GM12878 (cell line): ENCODE measurements around the gene C19orf67. TPM values are rescaled to one million over a fixed set of nuclear protein-coding genes. Genes with fewer than 3 reads are reported as not detected.

Experiments
- ATAC-seq: fragments of 200-7000 bp; cut with Tn5 transposase; 3 replicates; pipeline ENCODE4 v1.9.1; 2020; ENCODE audit warnings: mild to moderate bottlenecking, moderate library complexity
- BruUV-seq: library from RNA; stranded (reverse); fragments of 400-500 nt; replicated peaks from 2 replicates; lab custom pipeline; 2021; lab: Mats Ljungman, UMichigan
- CTCF ChIA-PET: fragments of 300-600 bp; sonication (Branson Sonifier 250); formaldehyde crosslinking; extraction: SDS; loops from one replicate; lab custom pipeline; 2021; ENCODE audit warnings: inconsistent platforms; lab: Yijun Ruan, JAX
- POLR2A ChIA-PET: fragments of 350-600 bp; formaldehyde crosslinking; extraction: SDS; loops from one replicate; lab custom pipeline; 2021; ENCODE audit warnings: inconsistent platforms; lab: Charles Lee
- RAD21 ChIA-PET: fragments of 300-600 bp; sonication (Branson Sonifier 250); formaldehyde crosslinking; loops from one replicate; lab custom pipeline; 2023; ENCODE audit warnings: antibody characterized with exemption; ENCODE audit not compliant: unreplicated experiment; lab: Charles Lee
- SMC1A ChIA-PET: fragments of 300-600 bp; sonication (Branson Sonifier 250); formaldehyde crosslinking; loops from one replicate; lab custom pipeline; 2023; ENCODE audit not compliant: unreplicated experiment, uncharacterized antibody; lab: Charles Lee
- DNase-seq: peaks from one replicate; pipeline ENCODE4 v3.0.0-alpha.2; 2011; ENCODE audit warnings: low read depth, low spot score
- FAIRE-seq: peaks from 3 replicates; lab custom pipeline; 2011; peaks lifted over from hg19 to GRCh38; lab: Jason Lieb, UNC
- H2AFZ ChIP-seq: 2 replicates; pipeline ENCODE4 v1.6.0; 2011; ENCODE audit warnings: low read depth, low read length, control low read depth; ENCODE audit not compliant: control insufficient read depth
- H3K27ac ChIP-seq: 2 replicates; pipeline ENCODE4 v1.5.1; 2011; ENCODE audit warnings: control low read depth; ENCODE audit not compliant: control insufficient read depth, insufficient read depth
- H3K27me3 ChIP-seq, 2 experiments: replicated peaks in 1 of 2; 2 replicates each; pipeline versions ENCODE4 v1.6.0 to v1.6.1; 2011; ENCODE audit warnings: low read length in 1 of 2; ENCODE audit not compliant: control insufficient read depth in 2 of 2, insufficient read depth in 2 of 2
- H3K36me3 ChIP-seq, 2 experiments: 2 replicates each; pipeline ENCODE4 v1.5.1; 2011; ENCODE audit warnings: low read length in 1 of 2; ENCODE audit not compliant: control insufficient read depth in 2 of 2, insufficient read depth in 2 of 2
- H3K4me1 ChIP-seq: 2 replicates; pipeline ENCODE4 v1.6.1; 2011; ENCODE audit warnings: mild to moderate bottlenecking, low read length, moderate library complexity, mixed read lengths; ENCODE audit not compliant: control insufficient read depth, insufficient read depth
- H3K4me2 ChIP-seq: 2 replicates; pipeline ENCODE4 v1.6.0; 2011; ENCODE audit warnings: control low read depth; ENCODE audit not compliant: control insufficient read depth, insufficient read depth
- H3K4me3 ChIP-seq: fragments of 200-600 bp; sonication (generic); 2 replicates; pipeline ENCODE4 v1.5.1; 2016
- H3K79me2 ChIP-seq: 2 replicates; pipeline ENCODE4 v1.6.0; 2011; ENCODE audit warnings: low read length; ENCODE audit not compliant: control insufficient read depth, insufficient read depth
- H3K9ac ChIP-seq: 2 replicates; pipeline ENCODE4 v1.8.0; 2011; ENCODE audit warnings: low read length, control low read depth, mixed read lengths; ENCODE audit not compliant: control insufficient read depth, insufficient read depth
- H3K9me3 ChIP-seq: replicated peaks from 3 replicates; pipeline ENCODE4 v1.5.1; 2011; ENCODE audit warnings: mild to moderate bottlenecking, low read length; ENCODE audit not compliant: control insufficient read depth, insufficient read depth
- H4K20me1 ChIP-seq: 2 replicates; pipeline ENCODE4 v1.6.0; 2011; ENCODE audit not compliant: control insufficient read depth, insufficient read depth
- BMI1 ChIP-seq: fragments of 450-650 bp; IDR thresholded peaks from 2 replicates; pipeline ENCODE4 v1.6.1; 2016; ENCODE audit warnings: mild to moderate bottlenecking, moderate library complexity, borderline replicate concordance
- GATAD2B ChIP-seq: fragments of 450-650 bp; conservative IDR thresholded peaks from 2 replicates; pipeline ENCODE4 v1.6.1; 2017; ENCODE audit warnings: low read depth, mild to moderate bottlenecking, moderate library complexity
- HCFC1 ChIP-seq: fragments of 150-350 bp; IDR thresholded peaks from 2 replicates; pipeline ENCODE4 v1.6.1; 2014; ENCODE audit warnings: low read length
- IKZF1 ChIP-seq: fragments of 450-650 bp; conservative IDR thresholded peaks from 2 replicates; pipeline ENCODE4 v1.6.1; 2017; ENCODE audit warnings: antibody characterized with exemption, mild to moderate bottlenecking
- IRF3 ChIP-seq: fragments of 450-650 bp; IDR thresholded peaks from 2 replicates; pipeline ENCODE4 v1.6.1; 2014; ENCODE audit warnings: mild to moderate bottlenecking
- KLF5 ChIP-seq: fragments of 450-650 bp; IDR thresholded peaks from 2 replicates; pipeline ENCODE4 v1.6.1; 2014; ENCODE audit warnings: mild to moderate bottlenecking; ENCODE audit not compliant: partially characterized antibody
- MXI1 ChIP-seq: fragments of 150-350 bp; IDR thresholded peaks from 2 replicates; pipeline ENCODE4 v1.6.1; 2011; ENCODE audit warnings: low read depth, mild to moderate bottlenecking, inconsistent platforms, low read length, improper control_type of control experiment
- NFYB ChIP-seq: IDR thresholded peaks from 2 replicates; pipeline ENCODE4 v1.6.1; 2011; ENCODE audit warnings: low read depth, mild to moderate bottlenecking, low read length, improper control_type of control experiment, moderate library complexity; ENCODE audit not compliant: insufficient read depth
- NKRF ChIP-seq: fragments of 450-650 bp; conservative IDR thresholded peaks from 2 replicates; pipeline ENCODE4 v1.6.1; 2017; ENCODE audit warnings: mild to moderate bottlenecking, moderate library complexity
- NR2C1 ChIP-seq: fragments of 450-650 bp; IDR thresholded peaks from 2 replicates; pipeline ENCODE4 v1.6.1; 2017; ENCODE audit warnings: antibody characterized with exemption, mild to moderate bottlenecking, moderate library complexity
- NR2F1 ChIP-seq: fragments of 450-650 bp; conservative IDR thresholded peaks from 2 replicates; pipeline ENCODE4 v1.6.1; 2017; ENCODE audit warnings: mild to moderate bottlenecking
- RAD21 ChIP-seq: IDR thresholded peaks from 2 replicates; pipeline ENCODE4 v1.6.1; 2011; ENCODE audit warnings: mild to moderate bottlenecking, low read depth, low read length, moderate library complexity; ENCODE audit not compliant: insufficient read depth
- SIN3A ChIP-seq: IDR thresholded peaks from 2 replicates; pipeline ENCODE4 v1.6.1; 2012; ENCODE audit warnings: low read depth, low read length, improper control_type of control experiment
- SMC3 ChIP-seq: IDR thresholded peaks from 2 replicates; pipeline ENCODE4 v1.6.1; 2011; ENCODE audit warnings: low read length, improper control_type of control experiment, borderline replicate concordance
- SREBF1 ChIP-seq: IDR thresholded peaks from 2 replicates; pipeline ENCODE4 v1.6.1; 2012; ENCODE audit warnings: mild to moderate bottlenecking, low read length
- SRF ChIP-seq, 2 experiments: IDR thresholded peaks; 2 replicates each; pipeline ENCODE4 v1.6.1; 2011; ENCODE audit warnings: low read depth in 2 of 2, low read length in 2 of 2, mild to moderate bottlenecking in 1 of 2, moderate library complexity in 1 of 2
- ZNF207 ChIP-seq: fragments of 450-650 bp; IDR thresholded peaks from 2 replicates; pipeline ENCODE4 v1.6.1; 2014; ENCODE audit warnings: antibody characterized with exemption, mild to moderate bottlenecking, borderline replicate concordance
- ZNF217 ChIP-seq: fragments of 450-650 bp; IDR thresholded peaks from 2 replicates; pipeline ENCODE4 v1.6.1; 2017; ENCODE audit warnings: antibody characterized with exemption, mild to moderate bottlenecking
- ZSCAN29 ChIP-seq: fragments of 450-650 bp; IDR thresholded peaks from 2 replicates; pipeline ENCODE4 v1.6.1; 2017; ENCODE audit warnings: mild to moderate bottlenecking, moderate library complexity
- WGBS: methylation state at CpG from one replicate; pipeline ENCODE4 v1.1.6; 2016; ENCODE audit warnings: low lambda C conversion rate; ENCODE audit not compliant: insufficient replicate concordance, insufficient coverage; ENCODE audit errors: missing lambda C conversion rate; 5-methylcytosine and 5-hydroxymethylcytosine counted together
- in situ Hi-C: fragments of 300-500 bp; cut with MboI; formaldehyde crosslinking; loops from 9 replicates; pipeline ENCODE4 v1.14.3; 2018; ENCODE audit warnings: mixed read lengths
- intact Hi-C: fragments of 100-400 bp; cut with micrococcal nuclease; formaldehyde crosslinking; loops from one replicate; pipeline ENCODE4 v1.14.2; 2022; ENCODE audit not compliant: unreplicated experiment
- polyA plus RNA-seq, 11 experiments: library from polyadenylated mRNA; depleted of rRNA in 4 of 11; unstranded in 6 of 11; stranded (reverse) in 5 of 11; fragments of >200 nt; fragmentation: Nextera tagmentation in 4 of 11; fragmentation: Illumina TruSeq in 1 of 11; extraction: Ambion mirVana in 4 of 11; extraction: Trizol in 1 of 11; gene quantifications; 1 replicate in 1 of 11; 2 replicates in 10 of 11; pipeline versions ENCODE4 v1.2.1 to v1.2.3, GENCODE V29; 2011 to 2016; ENCODE audit warnings: inconsistent platforms in 2 of 11, missing spikeins in 2 of 11, low read depth in 1 of 11
- total RNA-seq, 4 experiments: library from RNA; depleted of rRNA in 3 of 4; stranded (reverse); fragments of >200 nt in 3 of 4; fragmentation: Illumina TruSeq in 1 of 4; extraction: Trizol in 1 of 4; gene quantifications; 2 replicates each; pipeline versions ENCODE4 v1.2.1 to v1.2.3, GENCODE V29; 2013 to 2021

C19orf67 gene
- total and polyA plus RNA-seq, 10 of the 15 experiments (the other 5 are each of a cell fraction or from before 2014, with no cell fraction given): 0.14 TPM; not detected in 9

GRCh38 chr19:14073261-14073924 is 12.2 kb downstream of the C19orf67 start:
- H3K9me3 ChIP-seq: no peaks in the 10 kb centered on the region
- in situ Hi-C loops (loop anchor here (5.0 to 25.0 kb wide), 3 partner anchors 191 to 786 kb away; no protein-coding TSS in a partner anchor), intact Hi-C loops (loop anchor here (5.0 kb wide), 1 partner anchor 274 kb away; no protein-coding TSS in a partner anchor)
- POLR2A ChIA-PET: interaction anchor here (0.5 to 1.1 kb wide), 6 partner anchors 9 to 126 kb away, joined by 3 to 6 read pairs (median 4); partner anchors contain the start of gene ASF1B
- WGBS: under 1% methylated on average over 52 of the region's 106 CpGs
- peak overlapping the region; percentile 100 for H3K4me2 ChIP-seq
- peak; percentile 70 for FAIRE-seq
- peak overlapping the region; percentile 81 for H3K4me3 ChIP-seq
- no peaks in the 10 kb centered on the region for H3K79me2 ChIP-seq
- H4K20me1 ChIP-seq: no peaks in the 10 kb centered on the region
- CTCF ChIA-PET: interaction anchor here (0.6 to 6.7 kb wide), 16 partner anchors 9 to 476 kb away, joined by 3 to 152 read pairs (median 10); partner anchors contain the start of genes ASF1B, IL27RA, NANOS3 and RLN3
- RAD21 ChIA-PET: interaction anchor here (0.6 to 3.0 kb wide), 7 partner anchors 41 to 280 kb away, joined by 3 to 15 read pairs (median 4); partner anchors contain the start of genes ASF1B and IL27RA
- no peaks in the 10 kb centered on the region for H3K27me3 ChIP-seq
- peak overlapping the region; percentile 87 for H2AFZ ChIP-seq
- H3K9ac ChIP-seq: peak overlapping the region; percentile 42; the same call in 1 of the 2 replicates
- no peaks in the 10 kb centered on the region for H3K36me3 ChIP-seq
- no peak overlapping the region for H3K27ac ChIP-seq
- BruUV-seq: no TSS peak
- peaks cover 19% of the 10 kb centered on the region for H3K4me1 ChIP-seq
- SMC1A ChIA-PET: interaction anchor here (1.9 to 5.4 kb wide), 3 partner anchors 14 to 193 kb away, joined by 6 to 47 read pairs (median 20); partner anchors contain the start of gene NANOS3
- ATAC-seq: peak; percentile 65
- DNase-seq: no peak
- TF ChIP-seq RAD21 (0 out of 2 replicates have a peak, but pooled peaks have one; percentile 13), SIN3A (peak; percentile 12; the same call in 1 of the 2 replicates), ZSCAN29 (peak; percentile 65; the same call in 1 of the 2 replicates), GATAD2B (peak; percentile 67), BMI1 (no peak), IKZF1 (peak; percentile 82), ZNF207 (no peak), KLF5 (no peak), SRF (IDR thresholded peaks at IDR 0.05; ENCODE audit: low read depth in 2 of 2, low read length in 2 of 2) (0 out of 4 replicates have a peak, but pooled peaks of 1 of the 2 experiments have one; percentile 21), HCFC1 (peak; percentile 20; the same call in 1 of the 2 replicates), NFYB (no peak), NR2F1 (peak; percentile 67; the same call in 1 of the 2 replicates), IRF3 (no peak), NR2C1 (peak; percentile 41; the same call in 1 of the 2 replicates), SREBF1 (no peak), MXI1 (no peak), NKRF (peak; percentile 66; the same call in 1 of the 2 replicates), ZNF217 (peak; percentile 70), SMC3 (no peak; the same call in 1 of the 2 replicates)
